ENCODE data around the gene SORCS1.

SORCS1 gene

DNA sequence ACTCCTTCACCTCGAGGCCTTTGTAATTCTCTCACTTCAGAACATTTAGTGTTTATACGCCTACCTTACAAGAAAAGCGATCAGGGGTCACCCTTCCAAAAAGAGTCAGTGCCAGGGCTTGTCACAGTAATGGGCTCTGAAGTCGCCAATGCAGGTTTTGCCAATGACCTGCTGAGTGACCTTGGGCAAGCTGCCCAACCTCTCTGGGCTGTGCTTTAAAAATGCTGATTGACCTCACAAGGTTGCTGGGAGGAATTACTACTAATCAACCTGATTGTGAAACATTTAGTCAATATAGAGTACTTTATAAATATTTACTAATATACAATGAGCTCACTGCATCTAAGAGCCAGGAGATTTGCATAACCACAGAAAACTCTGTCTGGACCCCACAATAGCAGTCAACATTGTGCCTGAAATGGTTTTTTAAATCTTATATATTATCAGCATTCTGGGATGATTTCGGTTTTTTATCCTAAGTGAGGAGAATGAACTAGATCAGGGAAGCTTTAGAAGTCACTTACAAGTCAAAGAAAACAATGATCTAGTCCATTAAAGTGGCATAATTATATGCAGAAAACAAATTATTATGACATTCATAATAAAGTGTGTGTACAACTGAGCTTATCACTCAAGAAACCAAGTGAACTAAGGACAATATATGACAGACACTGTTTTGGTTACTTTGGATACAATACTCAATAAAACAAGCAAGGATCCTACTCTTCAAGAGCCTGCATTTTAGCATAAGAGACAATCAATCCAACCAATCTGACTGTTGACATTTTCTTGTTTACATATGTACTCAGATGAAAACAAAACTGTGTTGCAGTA lies 290.5 kb downstream of the SORCS1 start:
- DNase-seq = no peak

- DNase-seq = no peak
Observed at GRCh38 chr10:106872176-106872575, 292.3 kb downstream of the SORCS1 start.

DNA sequence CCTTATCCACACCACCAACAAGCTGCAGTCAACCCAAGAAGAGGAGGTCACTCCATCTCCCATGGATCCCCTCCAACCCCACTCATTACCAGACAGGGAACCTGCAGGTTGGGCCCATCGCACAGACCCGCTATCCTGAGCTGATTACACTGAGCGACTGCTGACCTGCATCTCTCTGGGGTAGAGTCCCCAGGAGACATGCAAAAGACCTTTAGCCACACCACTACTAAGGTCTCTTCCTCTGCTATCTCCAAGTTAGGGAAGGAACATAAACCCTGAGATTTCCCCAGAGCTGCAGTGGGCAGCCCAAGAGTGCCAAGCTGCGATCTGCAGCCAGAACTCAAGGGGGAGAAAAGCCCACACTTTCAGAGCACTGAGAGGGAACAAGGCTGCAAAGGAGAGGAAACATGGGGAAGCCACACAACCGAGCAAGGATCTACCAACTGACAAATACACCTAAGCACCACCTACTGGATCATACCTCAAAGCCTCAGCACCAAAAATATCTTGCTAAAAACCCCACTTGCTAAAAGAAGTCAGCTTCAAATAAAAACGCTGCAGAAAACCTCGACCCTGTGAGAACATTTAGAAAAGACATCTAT lies 298.2 kb downstream of the SORCS1 start:
- DNase-seq = no peak

- DNase-seq = no peak
Observed at GRCh38 chr10:106864031-106864430, 300.5 kb downstream of the SORCS1 start.

- DNase-seq = no peak
Observed at GRCh38 chr10:106863549-106863948, 301.0 kb downstream of the SORCS1 start.

GRCh38 chr10:106859892-106860652 lies 304.4 kb downstream of the SORCS1 start:
- DNase-seq = no peak

DNA sequence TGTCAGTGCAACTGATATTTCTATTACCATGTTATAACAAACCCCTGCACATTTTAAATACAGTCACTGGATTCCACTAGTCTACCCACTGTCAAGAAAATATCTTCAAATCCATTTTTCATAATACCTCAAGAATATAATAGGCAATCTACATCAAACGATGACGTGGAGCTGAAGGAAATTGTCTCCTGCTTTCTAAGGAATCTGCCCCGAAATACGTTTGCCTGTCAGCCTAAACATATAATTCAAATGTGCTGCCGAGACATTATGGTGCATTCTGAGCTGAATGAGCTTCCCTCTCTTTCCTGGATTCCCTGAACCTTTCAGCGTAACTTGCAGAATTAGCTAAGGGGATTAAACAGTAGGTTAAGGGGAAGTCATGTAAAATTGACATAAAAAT lies 306.8 kb downstream of the SORCS1 start:
- DNase-seq = no peak

DNA sequence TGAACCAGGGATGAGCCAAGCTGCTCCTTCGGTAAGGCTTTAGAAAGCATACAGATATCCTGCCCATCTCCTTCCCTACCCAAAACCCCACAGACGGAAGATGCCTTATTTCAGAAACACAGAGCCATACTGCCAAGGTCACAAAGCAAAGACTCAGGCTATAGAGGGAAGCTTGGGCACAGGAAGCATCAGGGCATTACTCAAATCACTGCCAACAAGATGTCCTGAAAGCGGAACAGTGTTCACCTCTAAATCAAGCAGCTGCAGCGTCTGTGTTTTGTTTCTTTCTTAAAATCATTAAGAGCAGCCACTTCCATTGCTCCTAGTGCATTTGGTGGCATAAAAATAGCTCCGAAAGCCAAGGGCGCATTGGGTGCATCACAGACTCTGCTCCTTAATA lies 307.3 kb downstream of the SORCS1 start:
- DNase-seq = no peak

DNA sequence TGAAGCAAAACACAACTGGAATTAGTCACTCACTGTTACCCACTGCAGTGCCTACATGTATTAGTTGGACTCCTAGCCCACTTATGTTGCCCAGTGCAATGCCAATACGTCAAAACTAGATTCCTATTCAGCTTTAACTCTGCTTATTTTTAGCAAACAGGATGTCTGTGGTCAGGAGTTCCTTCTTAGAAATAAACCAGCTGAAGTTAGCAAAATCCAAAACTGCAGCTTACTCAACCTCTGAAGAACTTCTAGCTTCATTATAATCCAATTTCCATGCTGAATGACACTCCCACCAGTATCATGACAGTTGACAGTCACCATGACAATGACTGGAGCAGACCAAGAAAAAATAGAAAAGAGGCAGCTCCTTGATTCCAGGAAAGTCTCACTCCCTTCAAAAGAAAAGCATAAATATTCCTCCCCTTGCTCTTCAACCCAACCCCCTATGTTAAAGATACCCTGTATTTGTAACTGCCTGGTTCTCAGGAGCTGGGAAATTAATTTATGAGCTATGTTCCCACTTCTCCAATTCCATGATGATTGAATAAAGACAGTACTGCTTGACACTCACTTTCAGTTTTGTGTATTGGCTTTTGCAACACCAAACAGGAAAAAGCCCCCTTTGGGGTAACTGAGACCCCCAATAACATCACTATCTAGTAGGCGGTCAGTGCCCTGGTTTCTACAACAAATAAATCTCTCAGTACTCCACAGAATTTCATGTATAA lies 327.4 kb downstream of the SORCS1 start:
- DNase-seq = no peak

GRCh38 chr10:106832846-106833245 lies 331.7 kb downstream of the SORCS1 start:
- DNase-seq = no peak

GRCh38 chr10:106830471-106830870 lies 334.0 kb downstream of the SORCS1 start:
- no peak for DNase-seq

- DNase-seq = no peak
Observed at GRCh38 chr10:106830006-106830405, 334.5 kb downstream of the SORCS1 start.

- DNase-seq = no peak
Observed at GRCh38 chr10:106826716-106827115, 337.8 kb downstream of the SORCS1 start.

GRCh38 chr10:106825576-106826364 lies 338.7 kb downstream of the SORCS1 start:
- DNase-seq = no peak

DNA sequence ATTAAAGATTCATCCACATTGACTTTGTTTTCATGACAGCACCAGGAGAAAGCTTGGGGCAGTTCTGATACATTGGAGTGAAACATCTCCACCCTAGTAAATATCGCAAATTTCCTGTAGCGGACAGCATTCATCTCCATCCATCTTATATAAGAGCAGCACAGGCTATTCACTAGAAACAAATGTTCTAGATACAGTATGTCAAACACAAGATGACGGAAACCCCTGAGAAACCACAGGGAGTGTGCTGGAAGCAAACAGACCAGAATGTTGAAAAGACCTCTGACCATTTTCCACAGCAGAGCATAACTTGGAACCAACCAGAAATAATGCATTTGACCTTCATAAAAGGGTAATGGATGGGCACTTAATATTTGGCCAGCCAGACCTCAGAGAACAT lies 343.9 kb downstream of the SORCS1 start:
- DNase-seq = no peak

- no peak for DNase-seq
Observed at GRCh38 chr10:106819490-106819889, 345.0 kb downstream of the SORCS1 start.

DNA sequence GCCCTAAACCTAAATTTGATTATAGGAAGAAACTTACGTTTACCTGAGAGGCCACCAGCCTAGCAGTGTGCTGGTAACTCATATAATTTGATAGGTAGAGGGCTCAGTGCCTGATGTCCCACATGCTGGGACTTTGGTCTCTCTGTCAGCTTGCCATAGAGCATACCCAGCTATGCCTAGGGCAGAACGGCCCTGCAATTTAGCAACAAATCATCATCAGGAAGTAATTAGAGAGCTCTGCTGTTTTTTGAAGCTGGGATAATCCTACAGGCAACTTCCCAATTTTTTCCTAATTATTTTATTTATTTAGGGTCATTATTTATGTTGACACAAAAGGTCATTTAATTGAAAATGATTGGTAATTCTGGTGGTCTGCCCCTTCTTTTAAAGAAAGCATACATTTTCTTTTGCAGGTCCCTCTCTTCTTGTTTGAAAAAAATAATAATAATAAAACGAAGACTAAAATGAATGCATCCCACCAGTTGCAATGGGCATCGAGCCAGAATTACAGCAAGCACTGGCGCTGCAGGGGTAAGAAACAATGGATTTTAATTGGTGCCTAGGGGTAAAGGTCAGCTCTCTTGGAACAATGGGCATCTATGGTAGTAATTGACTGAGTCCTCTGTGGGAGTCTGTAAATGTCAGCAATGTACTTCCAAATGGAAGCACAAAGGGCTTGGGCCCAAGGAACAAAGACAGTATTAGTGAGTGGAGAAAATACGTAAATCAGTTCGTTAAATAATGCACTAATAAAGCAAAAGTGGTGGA lies 348.0 kb downstream of the SORCS1 start:
- no peak for DNase-seq

GRCh38 chr10:106815427-106816043 lies 349.0 kb downstream of the SORCS1 start:
- DNase-seq = no peak

DNA sequence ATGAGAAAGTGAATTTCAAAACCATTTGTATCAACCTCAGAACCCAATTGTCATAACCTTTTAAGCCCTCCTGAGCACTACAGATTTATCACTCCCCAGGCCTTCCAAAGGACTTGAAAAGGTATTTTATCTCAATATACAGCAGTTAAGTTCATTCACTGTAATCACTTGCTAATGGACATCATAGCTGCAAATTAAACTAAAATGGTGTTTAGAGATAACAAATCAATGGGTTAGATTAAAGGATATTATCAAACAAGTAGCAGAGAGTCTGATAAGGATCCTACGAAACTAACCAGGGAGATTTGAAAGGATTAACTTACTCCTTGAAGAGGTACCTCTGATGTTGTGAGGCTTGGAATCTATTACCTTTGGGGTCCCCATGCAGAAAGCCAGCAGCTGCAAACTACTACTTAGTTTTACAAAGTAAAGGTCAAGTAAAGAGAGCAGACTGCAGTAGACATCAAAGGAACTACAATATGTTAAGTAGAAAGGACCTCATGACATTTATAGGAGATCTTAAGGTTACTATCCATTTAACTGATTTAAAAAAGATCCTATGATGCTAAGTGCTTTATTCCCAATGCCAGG lies 359.4 kb downstream of the SORCS1 start:
- DNase-seq = no peak

- no peak for DNase-seq
Observed at GRCh38 chr10:106802949-106803348, 361.6 kb downstream of the SORCS1 start.

GRCh38 chr10:106799776-106800175 lies 364.7 kb downstream of the SORCS1 start:
- no peak for DNase-seq

Measured in DMS79 (cell line).